Activated CD4-positive, alpha-beta memory T cell treated with anti-CD3 and anti-CD28 coated beads, Interleukin-2, amount 10 ng/mL, durations not matched to agents 7 days and 5 days (primary cell): Measurements from ENCODE around the gene LSP1. TPM values are rescaled to one million over a fixed set of nuclear protein-coding genes. Genes with fewer than 3 reads are reported as not detected.
"Not testable (repeated sequence)": the region's sequence is repeated elsewhere in the genome, so short reads cannot be mapped to it uniquely, and the experiment has no call there.

Experiments
- CTCF ChIA-PET: fragments of 350-600 bp; sonication (Branson Sonifier 250); formaldehyde crosslinking; loops from one replicate; lab custom pipeline; 2021; ENCODE audit warnings: antibody characterized with exemption, inconsistent platforms; lab: Charles Lee
- POLR2A ChIA-PET: fragments of 350-600 bp; sonication (Branson Sonifier 250); formaldehyde crosslinking; loops from one replicate; lab custom pipeline; 2021; ENCODE audit warnings: antibody characterized with exemption; lab: Charles Lee
- DNase-seq: peaks from one replicate; pipeline ENCODE4 v3.0.0-alpha.2; 2020
- H3K27ac Mint-ChIP-seq: one replicate; pipeline ENCODE4 v1.8.0; 2021; ENCODE audit warnings: mild to moderate bottlenecking, mixed read lengths
- H3K27me3 Mint-ChIP-seq: one replicate; pipeline ENCODE4 v1.8.0; 2021; ENCODE audit warnings: mixed read lengths
- H3K36me3 Mint-ChIP-seq: one replicate; pipeline ENCODE4 v1.8.0; 2021; ENCODE audit warnings: low read depth, mixed read lengths
- H3K4me1 Mint-ChIP-seq: one replicate; pipeline ENCODE4 v1.8.0; 2021; ENCODE audit warnings: mixed read lengths
- H3K4me3 Mint-ChIP-seq: one replicate; pipeline ENCODE4 v1.8.0; 2021; ENCODE audit warnings: mild to moderate bottlenecking, mixed read lengths
- H3K9me3 Mint-ChIP-seq: one replicate; pipeline ENCODE4 v1.8.0; 2021; ENCODE audit warnings: mixed read lengths
- total RNA-seq, 2 experiments: library from RNA; stranded (reverse); gene quantifications; one replicate each; pipeline ENCODE4 v1.2.3, GENCODE V29; 2021

Gene LSP1
- total RNA-seq, 2 experiments from 2014 or later, result 590 TPM

DNA sequence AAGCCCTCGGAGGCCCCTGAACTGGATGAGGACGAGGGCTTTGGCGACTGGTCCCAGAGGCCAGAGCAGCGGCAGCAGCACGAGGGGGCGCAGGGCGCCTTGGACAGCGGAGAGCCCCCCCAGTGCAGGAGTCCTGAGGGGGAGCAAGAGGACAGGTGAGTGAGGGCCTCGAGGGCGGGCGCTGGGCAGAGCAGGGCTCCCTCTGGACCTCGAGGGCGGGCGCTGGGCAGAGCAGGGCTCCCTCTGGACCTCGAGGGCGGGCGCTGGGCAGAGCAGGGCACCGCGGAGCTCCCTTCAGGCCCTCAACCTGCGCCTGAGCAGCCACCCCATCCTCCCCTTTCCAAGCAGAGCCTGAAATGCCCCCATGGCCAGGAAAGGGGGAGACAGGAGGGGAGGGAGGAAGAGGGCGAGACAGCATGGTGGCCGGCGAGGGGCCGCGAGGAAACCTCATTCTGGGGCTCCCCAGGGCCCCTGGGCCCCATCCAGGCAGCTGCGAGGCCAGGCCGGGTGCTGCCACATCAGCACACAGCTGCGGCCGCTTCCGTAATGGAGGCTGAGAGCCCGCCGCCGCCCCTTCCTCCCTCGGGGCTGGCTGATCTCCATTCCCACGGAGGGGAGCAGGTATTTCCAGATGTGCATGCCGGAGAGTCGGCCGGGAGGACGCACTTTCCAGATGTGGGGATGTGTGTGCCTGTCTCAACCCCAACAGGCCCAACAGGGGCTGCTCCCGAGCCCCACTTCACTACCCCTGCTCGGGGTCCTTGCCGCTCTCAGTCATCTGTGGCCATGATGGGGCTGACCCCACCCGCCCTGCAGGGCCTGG, 28.8 kb downstream of the LSP1 start:
- no peaks in the 10 kb centered on the region for H3K36me3 Mint-ChIP-seq
- no peak for DNase-seq
- H3K4me3 Mint-ChIP-seq, result no peak overlapping the region
- H3K27ac Mint-ChIP-seq, result no peak overlapping the region
- H3K9me3 Mint-ChIP-seq, result no peaks in the 10 kb centered on the region
- CTCF ChIA-PET, result interaction anchor here (0.6 to 3.7 kb wide), 36 partner anchors 9 to 270 kb away, joined by 3 to 39 read pairs (median 4); partner anchors contain the start of genes H19, LSP1, PRR33 and TNNI2
- no peaks in the 10 kb centered on the region for H3K27me3 Mint-ChIP-seq
- peaks cover 6% of the 10 kb centered on the region for H3K4me1 Mint-ChIP-seq
- POLR2A ChIA-PET, result interaction anchor here (0.7 to 1.5 kb wide), 11 partner anchors 10 to 66 kb away, joined by 3 to 7 read pairs (median 4); partner anchors contain the start of genes MRPL23 and PRR33

GRCh38 chr11:1882265-1883238, 29.7 kb downstream of the LSP1 start:
- H3K4me3 Mint-ChIP-seq, result no peak overlapping the region
- CTCF ChIA-PET, result interaction anchor here (0.6 to 3.7 kb wide), 35 partner anchors 8 to 269 kb away, joined by 3 to 39 read pairs (median 4); partner anchors contain the start of genes H19, LSP1, PRR33 and TNNI2
- DNase-seq, result peak; percentile 75
- peaks cover 12% of the 10 kb centered on the region for H3K4me1 Mint-ChIP-seq
- peaks cover 4% of the 10 kb centered on the region for H3K36me3 Mint-ChIP-seq
- no peaks in the 10 kb centered on the region for H3K9me3 Mint-ChIP-seq
- POLR2A ChIA-PET, result interaction anchor here (0.7 to 1.5 kb wide), 9 partner anchors 9 to 65 kb away, joined by 3 to 7 read pairs (median 4); partner anchors contain the start of genes MRPL23 and PRR33
- no peak overlapping the region for H3K27ac Mint-ChIP-seq
- no peaks in the 10 kb centered on the region for H3K27me3 Mint-ChIP-seq

GRCh38 chr11:1883346-1884302, 30.7 kb downstream of the LSP1 start:
- no peak overlapping the region for H3K4me3 Mint-ChIP-seq
- no peak for DNase-seq
- H3K27me3 Mint-ChIP-seq, result no peaks in the 10 kb centered on the region
- no peaks in the 10 kb centered on the region for H3K9me3 Mint-ChIP-seq
- no peak overlapping the region for H3K27ac Mint-ChIP-seq
- POLR2A ChIA-PET, result no interaction called here
- H3K4me1 Mint-ChIP-seq, result peaks cover 21% of the 10 kb centered on the region
- peaks cover 15% of the 10 kb centered on the region for H3K36me3 Mint-ChIP-seq
- CTCF ChIA-PET, result interaction anchor here (0.6 to 3.7 kb wide), 10 partner anchors 14 to 176 kb away, joined by 3 to 39 read pairs (median 8); partner anchors contain the start of gene LSP1

DNA sequence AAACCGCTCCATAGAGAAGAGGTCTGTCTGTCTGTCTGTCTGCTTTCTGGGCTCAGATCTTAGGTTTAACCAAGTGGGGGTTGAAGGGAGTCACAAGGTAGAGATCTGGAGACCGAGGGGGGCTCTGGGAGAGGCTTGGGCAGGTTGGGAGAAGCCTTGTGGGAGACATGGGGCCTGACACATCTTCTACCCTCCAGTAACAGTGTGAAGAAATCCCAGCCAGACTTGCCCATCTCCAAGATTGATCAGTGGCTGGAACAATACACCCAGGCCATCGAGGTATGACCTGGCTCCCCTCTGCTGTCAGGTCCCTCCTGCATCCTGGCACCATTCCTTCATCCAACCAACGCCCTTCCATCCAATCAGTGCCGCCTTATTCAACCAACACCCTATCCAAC, 31.4 kb downstream of the LSP1 start:
- Mint-ChIP-seq H3K27me3 (no peaks in the 10 kb centered on the region), H3K9me3 (no peaks in the 10 kb centered on the region), H3K4me1 (peaks cover 27% of the 10 kb centered on the region), H3K4me3 (no peak overlapping the region), H3K36me3 (peaks cover 20% of the 10 kb centered on the region), H3K27ac (no peak overlapping the region)
- DNase-seq, result no peak
- CTCF ChIA-PET, result interaction anchor here (3.7 kb wide), 1 partner anchor 33 kb away, joined by 39 read pairs; the partner anchor contains the start of gene LSP1
- POLR2A ChIA-PET, result no interaction called here

DNA sequence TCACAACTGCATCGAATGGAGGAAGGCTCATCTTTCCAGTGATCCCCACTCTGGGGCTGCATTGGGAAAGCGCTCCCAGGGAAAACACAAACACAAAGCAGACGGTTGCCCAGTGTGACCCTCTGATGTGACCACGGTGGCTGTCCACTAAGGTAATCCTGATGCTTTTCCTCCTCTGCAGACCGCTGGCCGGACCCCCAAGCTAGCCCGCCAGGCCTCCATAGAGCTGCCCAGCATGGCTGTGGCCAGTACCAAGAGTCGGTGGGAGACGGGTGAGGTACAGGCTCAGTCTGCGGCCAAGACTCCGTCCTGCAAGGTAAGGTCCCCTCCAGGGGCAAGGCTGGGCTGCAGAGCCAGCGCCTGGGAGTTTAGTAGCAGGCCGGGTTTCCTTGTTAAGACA, 33.7 kb downstream of the LSP1 start:
- H3K27ac Mint-ChIP-seq, H3K4me3 Mint-ChIP-seq, H3K27me3 Mint-ChIP-seq, H3K9me3 Mint-ChIP-seq, CTCF ChIA-PET, DNase-seq, POLR2A ChIA-PET: not testable (repeated sequence)
- Mint-ChIP-seq H3K4me1 (peaks cover 37% of the 10 kb centered on the region), H3K36me3 (peaks cover 27% of the 10 kb centered on the region)

- Mint-ChIP-seq H3K27ac (peak overlapping the region; percentile 94), H3K4me1 (peaks cover 37% of the 10 kb centered on the region), H3K36me3 (peaks cover 33% of the 10 kb centered on the region), H3K4me3 (no peak overlapping the region), H3K27me3 (no peaks in the 10 kb centered on the region), H3K9me3 (no peaks in the 10 kb centered on the region)
- no peak for DNase-seq
- CTCF ChIA-PET, result interaction anchor here (1.6 kb wide), 1 partner anchor 194 kb away, joined by 4 read pairs; no protein-coding TSS in a partner anchor
- POLR2A ChIA-PET, result interaction anchor here (1.5 to 5.6 kb wide), 5 partner anchors 10 to 61 kb away, joined by 4 to 67 read pairs (median 36); partner anchors contain the start of genes LSP1 and TNNT3
These were observed 34.8 kb downstream of the LSP1 start for GRCh38 chr11:1887451-1888346.

DNA sequence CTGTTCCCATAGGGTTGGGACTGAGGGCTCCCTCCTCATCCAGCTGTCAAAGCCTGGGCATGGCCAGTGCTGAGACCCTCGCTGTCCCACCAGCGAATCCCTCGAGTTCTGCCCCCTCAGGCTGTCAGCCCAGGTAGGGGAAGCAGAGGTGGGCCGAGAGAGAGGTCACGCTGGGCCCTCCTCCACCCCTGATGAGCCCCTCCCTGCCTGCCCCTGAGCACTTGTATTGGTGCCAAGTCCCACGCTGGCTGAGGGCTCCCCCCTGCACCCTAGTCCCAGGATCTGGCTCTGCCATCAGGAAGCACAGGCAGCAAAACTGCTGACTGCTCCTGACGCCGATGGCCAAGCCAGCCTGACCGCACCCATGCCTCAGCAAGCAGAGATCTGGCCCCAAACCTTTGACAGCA, 35.5 kb downstream of the LSP1 start:
- ChIA-PET CTCF (interaction anchor here (0.9 to 1.6 kb wide), 4 partner anchors 35 to 194 kb away, joined by 4 to 5 read pairs (median 4); partner anchors contain the start of gene MRPL23), POLR2A (interaction anchor here (1.2 to 5.6 kb wide), 6 partner anchors 10 to 77 kb away, joined by 4 to 67 read pairs (median 24); partner anchors contain the start of genes LSP1 and TNNT3)
- H3K9me3 Mint-ChIP-seq, result no peaks in the 10 kb centered on the region
- peak overlapping the region; percentile 55 for H3K4me3 Mint-ChIP-seq
- no peaks in the 10 kb centered on the region for H3K27me3 Mint-ChIP-seq
- DNase-seq, result no peak
- H3K27ac Mint-ChIP-seq, result peak overlapping the region; percentile 94
- peaks cover 39% of the 10 kb centered on the region for H3K4me1 Mint-ChIP-seq
- peaks cover 34% of the 10 kb centered on the region for H3K36me3 Mint-ChIP-seq

DNA sequence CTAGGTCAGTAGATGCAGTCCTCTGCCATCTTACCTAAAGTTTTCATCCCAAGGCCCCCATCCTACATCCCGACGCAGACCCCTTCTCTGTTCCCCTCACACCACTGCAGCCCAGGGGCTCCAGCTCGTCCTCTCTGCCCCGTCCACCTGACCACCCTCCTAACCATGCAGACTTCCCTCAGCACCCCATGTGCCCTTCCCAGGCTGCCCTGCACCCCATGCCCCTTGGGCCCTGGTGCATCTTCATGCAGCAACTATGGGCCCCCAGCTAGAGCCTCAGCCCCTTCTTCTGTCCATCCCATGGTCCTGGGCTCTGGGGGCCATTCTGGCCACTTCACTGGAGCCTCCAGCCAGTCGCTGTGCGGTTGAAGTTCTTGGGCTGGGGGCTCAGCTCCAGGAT, 35.9 kb downstream of the LSP1 start:
- H3K36me3 Mint-ChIP-seq, result peaks cover 34% of the 10 kb centered on the region
- CTCF ChIA-PET, result interaction anchor here (0.9 to 1.6 kb wide), 4 partner anchors 35 to 195 kb away, joined by 4 to 5 read pairs (median 4); partner anchors contain the start of gene MRPL23
- H3K4me3 Mint-ChIP-seq, result peak overlapping the region; percentile 55
- H3K4me1 Mint-ChIP-seq, result peaks cover 43% of the 10 kb centered on the region
- H3K9me3 Mint-ChIP-seq, result no peaks in the 10 kb centered on the region
- peak overlapping the region; percentile 94 for H3K27ac Mint-ChIP-seq
- POLR2A ChIA-PET, result interaction anchor here (0.6 to 5.6 kb wide), 9 partner anchors 11 to 1138 kb away, joined by 3 to 67 read pairs (median 4); partner anchors contain the start of genes LSP1 and TNNT3
- H3K27me3 Mint-ChIP-seq, result no peaks in the 10 kb centered on the region
- DNase-seq, result no peak

- DNase-seq, result peak; percentile 91
- ChIA-PET CTCF (interaction anchor here (0.9 to 1.6 kb wide), 4 partner anchors 36 to 195 kb away, joined by 4 to 5 read pairs (median 4); partner anchors contain the start of gene MRPL23), POLR2A (interaction anchor here (0.6 to 5.6 kb wide), 9 partner anchors 12 to 1138 kb away, joined by 3 to 67 read pairs (median 4); partner anchors contain the start of genes LSP1 and TNNT3)
- no peaks in the 10 kb centered on the region for H3K9me3 Mint-ChIP-seq
- peaks cover 43% of the 10 kb centered on the region for H3K4me1 Mint-ChIP-seq
- peaks cover 34% of the 10 kb centered on the region for H3K36me3 Mint-ChIP-seq
- peak overlapping the region; percentile 55 for H3K4me3 Mint-ChIP-seq
- no peaks in the 10 kb centered on the region for H3K27me3 Mint-ChIP-seq
- H3K27ac Mint-ChIP-seq, result peak overlapping the region; percentile 94
These were observed 36.5 kb downstream of the LSP1 start for GRCh38 chr11:1889224-1889930.
